KMS-11 (cell line): ENCODE results near the gene TMEM106B.

Experiments used
- H2AFZ ChIP-seq: fragments of 200-600 bp; sonication (generic); 2 replicates; pipeline ENCODE4 v1.6.1; 2016; ENCODE audit warnings: antibody characterized with exemption, mixed run types, low read depth
- H3K27ac ChIP-seq: fragments of 200-600 bp; sonication (generic); 2 replicates; pipeline ENCODE4 v1.6.1; 2016; ENCODE audit warnings: mild to moderate bottlenecking, mixed run types
- H3K27me3 ChIP-seq: fragments of 200-600 bp; sonication (generic); 2 replicates; pipeline ENCODE4 v1.6.1; 2017; ENCODE audit warnings: mild to moderate bottlenecking, low read depth, mixed run types, moderate library complexity; ENCODE audit not compliant: insufficient read depth
- H3K36me3 ChIP-seq: fragments of 200-600 bp; sonication (generic); 2 replicates; pipeline ENCODE4 v1.6.1; 2017; ENCODE audit warnings: mild to moderate bottlenecking, mixed run types; ENCODE audit not compliant: insufficient read depth
- H3K4me1 ChIP-seq: fragments of 200-600 bp; sonication (generic); 2 replicates; pipeline ENCODE4 v1.6.1; 2016; ENCODE audit warnings: mild to moderate bottlenecking, low read depth, mixed run types; ENCODE audit not compliant: poor library complexity, severe bottlenecking
- H3K4me2 ChIP-seq: fragments of 200-600 bp; sonication (generic); 2 replicates; pipeline ENCODE4 v1.7.0; 2016; ENCODE audit warnings: mild to moderate bottlenecking, mixed run types
- H3K4me3 ChIP-seq: fragments of 200-600 bp; sonication (generic); IDR thresholded peaks from 2 replicates; pipeline ENCODE4 v1.6.1; 2017; ENCODE audit warnings: low read depth, low read length, mixed read lengths; ENCODE audit not compliant: insufficient read depth
- H3K79me2 ChIP-seq: fragments of 200-600 bp; sonication (generic); 2 replicates; pipeline ENCODE4 v1.6.1; 2016; ENCODE audit warnings: low read depth, mixed run types; ENCODE audit not compliant: insufficient read depth
- H3K9ac ChIP-seq: fragments of 200-600 bp; sonication (generic); 2 replicates; pipeline ENCODE4 v1.6.1; 2016; ENCODE audit warnings: mild to moderate bottlenecking, mixed run types
- H4K20me1 ChIP-seq: fragments of 200-600 bp; sonication (generic); 2 replicates; pipeline ENCODE4 v1.6.1; 2016; ENCODE audit warnings: mild to moderate bottlenecking, mixed run types; ENCODE audit not compliant: insufficient read depth
- CTCF ChIP-seq: fragments of 200-600 bp; sonication (generic); conservative IDR thresholded peaks from 2 replicates; pipeline ENCODE4 v1.6.1; 2017; ENCODE audit warnings: low read depth, mild to moderate bottlenecking, antibody characterized with exemption, low read length, moderate library complexity, mixed read lengths

The TMEM106B gene

GRCh38 chr7:12199363-12199762 is 11.7 kb upstream of the TMEM106B start:
- Histone ChIP-seq H3K4me1 (no peaks in the 10 kb centered on the region), H4K20me1 (no peaks in the 10 kb centered on the region), H3K4me2 (no peak overlapping the region), H3K4me3 (no peak overlapping the region), H3K79me2 (no peaks in the 10 kb centered on the region), H3K36me3 (no peaks in the 10 kb centered on the region), H3K9ac (no peak overlapping the region), H3K27ac (no peak overlapping the region), H3K27me3 (no peaks in the 10 kb centered on the region), H2AFZ (no peak overlapping the region)
- TF ChIP-seq CTCF, result no peak

DNA sequence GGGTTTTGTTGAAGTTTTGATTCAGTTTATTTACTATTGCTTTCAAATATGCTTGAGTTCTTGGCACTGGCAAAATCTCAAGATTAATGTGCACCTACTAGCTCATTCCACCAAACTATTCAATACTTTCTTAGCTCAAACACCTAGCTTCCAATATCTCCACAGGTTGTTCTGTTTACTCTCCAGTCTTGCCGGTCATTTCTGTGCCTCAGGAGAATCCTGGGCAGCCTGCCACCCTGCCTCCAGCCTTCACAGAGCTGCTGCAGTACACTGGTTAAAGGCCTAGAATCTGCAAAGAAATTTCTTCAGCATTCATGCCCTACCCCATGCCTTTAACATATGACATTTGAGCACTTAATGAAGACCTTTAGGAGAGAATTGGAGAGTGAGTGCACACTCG is 4.0 kb upstream of the TMEM106B start:
- H3K9ac ChIP-seq, result no peak overlapping the region
- H2AFZ ChIP-seq, result no peak overlapping the region
- peaks cover 5% of the 10 kb centered on the region; the same call in 1 of the 2 replicates for H3K79me2 ChIP-seq
- H3K36me3 ChIP-seq, result no peaks in the 10 kb centered on the region
- peaks cover 4% of the 10 kb centered on the region for H3K4me1 ChIP-seq
- H3K27ac ChIP-seq, result no peak overlapping the region
- no peak overlapping the region for H3K4me3 ChIP-seq
- no peak overlapping the region for H3K4me2 ChIP-seq
- no peaks in the 10 kb centered on the region for H3K27me3 ChIP-seq
- no peaks in the 10 kb centered on the region for H4K20me1 ChIP-seq
- no peak for TF ChIP-seq CTCF

DNA sequence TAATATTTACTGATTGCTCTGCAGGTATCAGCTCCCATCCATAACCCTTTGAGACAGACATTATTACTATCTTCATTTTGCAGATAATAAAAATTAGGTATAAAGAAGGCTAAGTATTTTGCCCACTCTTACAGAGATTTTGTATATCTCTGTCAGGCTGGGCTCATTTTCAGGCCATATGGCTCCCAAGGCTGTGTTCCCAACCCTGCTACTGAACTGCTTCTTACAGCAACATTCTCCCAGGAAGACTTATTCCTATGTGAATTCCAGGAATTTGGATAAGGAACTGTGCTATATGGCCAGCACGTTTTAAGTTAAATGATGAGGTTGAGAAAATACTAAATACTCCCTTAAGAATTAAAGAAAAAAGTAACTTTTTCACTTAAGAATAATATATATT is 1.9 kb upstream of the TMEM106B start:
- H3K9ac ChIP-seq, result no peak overlapping the region
- peaks cover 18% of the 10 kb centered on the region for H3K4me1 ChIP-seq
- H4K20me1 ChIP-seq, result no peaks in the 10 kb centered on the region
- TF ChIP-seq CTCF, result no peak
- no peak overlapping the region for H3K27ac ChIP-seq
- H3K79me2 ChIP-seq, result peaks cover 25% of the 10 kb centered on the region; the same call in 1 of the 2 replicates
- H3K4me3 ChIP-seq, result no peak overlapping the region
- no peak overlapping the region for H3K4me2 ChIP-seq
- no peaks in the 10 kb centered on the region for H3K36me3 ChIP-seq
- no peak overlapping the region for H2AFZ ChIP-seq
- no peaks in the 10 kb centered on the region for H3K27me3 ChIP-seq

GRCh38 chr7:12210179-12211053 is 678 bp upstream of the TMEM106B start:
- Histone ChIP-seq H3K36me3 (no peaks in the 10 kb centered on the region), H3K27me3 (no peaks in the 10 kb centered on the region), H3K4me2 (peak overlapping the region; percentile 58), H2AFZ (peak overlapping the region; percentile 86), H3K27ac (peak overlapping the region; percentile 93), H3K4me1 (peaks cover 18% of the 10 kb centered on the region), H3K9ac (peak overlapping the region; percentile 91), H3K79me2 (peaks cover 25% of the 10 kb centered on the region; the same call in 1 of the 2 replicates), H3K4me3 (peak overlapping the region; percentile 44), H4K20me1 (no peaks in the 10 kb centered on the region)
- no peak for TF ChIP-seq CTCF
